Activated naive CD4-positive, alpha-beta T cell treated with Interleukin-2 at 50 U/mL for 16 hours (primary cell): ENCODE data around the gene LIN7A.

Experiments
- DNase-seq: peaks from one replicate; pipeline ENCODE4 v3.0.0-alpha.2; 2020

LIN7A gene

GRCh38 chr12:80849337-80849736, 88.4 kb downstream of the LIN7A start:
- no peak for DNase-seq

GRCh38 chr12:80848858-80849257, 88.9 kb downstream of the LIN7A start:
- no peak for DNase-seq

- no peak for DNase-seq
Observed at GRCh38 chr12:80847575-80847974, 90.2 kb downstream of the LIN7A start.

GRCh38 chr12:80846952-80847351, 90.8 kb downstream of the LIN7A start:
- no peak for DNase-seq

- DNase-seq: no peak
Observed at GRCh38 chr12:80845639-80846038, 92.1 kb downstream of the LIN7A start.

GRCh38 chr12:80843969-80844368, 93.8 kb downstream of the LIN7A start:
- DNase-seq: no peak

GRCh38 chr12:80838708-80839107, 99.0 kb downstream of the LIN7A start:
- no peak for DNase-seq

- no peak for DNase-seq
Observed at GRCh38 chr12:80838024-80838658, 99.6 kb downstream of the LIN7A start.

- DNase-seq: no peak
Observed at GRCh38 chr12:80837342-80837978, 100.3 kb downstream of the LIN7A start.

GRCh38 chr12:80834724-80835123, 103.0 kb downstream of the LIN7A start:
- DNase-seq: no peak

GRCh38 chr12:80830533-80831088, 107.1 kb downstream of the LIN7A start:
- no peak for DNase-seq

GRCh38 chr12:80829767-80830166, 108.0 kb downstream of the LIN7A start:
- no peak for DNase-seq

- DNase-seq: no peak
Observed at GRCh38 chr12:80825506-80825905, 112.2 kb downstream of the LIN7A start.

GRCh38 chr12:80823393-80823792, 114.3 kb downstream of the LIN7A start:
- no peak for DNase-seq

GRCh38 chr12:80821513-80822000, 116.2 kb downstream of the LIN7A start:
- DNase-seq: no peak

- DNase-seq: no peak
Observed at GRCh38 chr12:80818878-80819277, 118.9 kb downstream of the LIN7A start.

GRCh38 chr12:80815351-80815750, 122.4 kb downstream of the LIN7A start:
- no peak for DNase-seq

GRCh38 chr12:80814453-80814852, 123.3 kb downstream of the LIN7A start:
- DNase-seq: no peak

GRCh38 chr12:80813820-80814219, 123.9 kb downstream of the LIN7A start:
- DNase-seq: no peak

GRCh38 chr12:80811957-80812708, 125.6 kb downstream of the LIN7A start:
- DNase-seq: no peak

GRCh38 chr12:80810874-80811273, 126.9 kb downstream of the LIN7A start:
- no peak for DNase-seq

GRCh38 chr12:80807640-80808288, 130.0 kb downstream of the LIN7A start:
- no peak for DNase-seq

GRCh38 chr12:80805106-80805505, 132.6 kb downstream of the LIN7A start:
- DNase-seq: no peak
